SK-N-SH (cell line): Measurements from ENCODE around the gene DGKI. TPM values are rescaled to one million over a fixed set of nuclear protein-coding genes. Genes with fewer than 3 reads are reported as not detected.

Experiments used
- CTCF ChIA-PET: fragments of 300-600, 350-600 bp; formaldehyde crosslinking; extraction: SDS; loops from one replicate; lab custom pipeline; 2021; lab: Yijun Ruan, JAX
- POLR2A ChIA-PET: fragments of 350-600 bp; sonication (Branson Sonifier 250); formaldehyde crosslinking; extraction: SDS; loops from one replicate; lab custom pipeline; 2020; ENCODE audit warnings: antibody characterized with exemption, inconsistent platforms; lab: Yijun Ruan, JAX
- DNase-seq: peaks from one replicate; pipeline ENCODE4 v3.0.0; 2012
- H2AFZ ChIP-seq: fragments of 200-600 bp; sonication (generic); 2 replicates; pipeline ENCODE4 v1.8.1; 2016; ENCODE audit warnings: antibody characterized with exemption, mild to moderate bottlenecking, low read depth
- H3F3A ChIP-seq: fragments of 200-600 bp; sonication (generic); replicated peaks from 2 replicates; pipeline ENCODE3; 2016; ENCODE audit warnings: antibody characterized with exemption, mild to moderate bottlenecking; ENCODE audit not compliant: insufficient read depth
- H3K27ac ChIP-seq, 2 experiments: fragments of 200-500 bp in 1 of 2; fragments of 200-600 bp in 1 of 2; sonication (Bioruptor generic) in 1 of 2; sonication (generic), shearing (Covaris generic) in 1 of 2; 2 replicates each; pipeline versions ENCODE4 v1.5.1 to v1.6.1; 2014 to 2016; ENCODE audit warnings: low read depth in 2 of 2, inconsistent platforms in 1 of 2, low read length in 1 of 2, mild to moderate bottlenecking in 1 of 2, mixed read lengths in 1 of 2
- H3K27me3 ChIP-seq: fragments of 200-600 bp; sonication (generic), shearing (Covaris generic); 2 replicates; pipeline ENCODE4 v1.6.1; 2016; ENCODE audit warnings: mixed run types; ENCODE audit not compliant: insufficient read depth
- H3K36me3 ChIP-seq, 2 experiments: fragments of 200-500 bp in 1 of 2; fragments of 200-600 bp in 1 of 2; sonication (Bioruptor generic) in 1 of 2; sonication (generic) in 1 of 2; replicated peaks in 1 of 2; 2 replicates each; pipeline versions ENCODE3 to v1.5.1; 2014 to 2016; ENCODE audit warnings: low read length in 1 of 2, mild to moderate bottlenecking in 1 of 2; ENCODE audit not compliant: insufficient read depth in 2 of 2, control insufficient read depth in 1 of 2
- H3K4me1 ChIP-seq, 2 experiments: fragments of 200-500 bp in 1 of 2; fragments of 200-600 bp in 1 of 2; sonication (Bioruptor generic) in 1 of 2; sonication (generic), shearing (Covaris generic) in 1 of 2; 2 replicates each; pipeline versions ENCODE4 v1.5.1 to v1.6.1; 2014 to 2016; ENCODE audit warnings: low read depth in 1 of 2, low read length in 1 of 2, mixed run types in 1 of 2; ENCODE audit not compliant: insufficient read depth in 2 of 2, control insufficient read depth in 1 of 2
- H3K4me2 ChIP-seq: fragments of 200-600 bp; sonication (generic), shearing (Covaris generic); 2 replicates; pipeline ENCODE4 v1.6.1; 2017; ENCODE audit warnings: mixed run types
- H3K4me3 ChIP-seq, 2 experiments: fragments of 200-500 bp in 1 of 2; fragments of 200-600 bp in 1 of 2; sonication (Bioruptor generic) in 1 of 2; sonication (generic), shearing (Covaris generic) in 1 of 2; 2 replicates each; pipeline versions ENCODE4 v1.5.1 to v1.8.1; 2014 to 2016; ENCODE audit warnings: low read depth in 2 of 2, inconsistent platforms in 1 of 2, low read length in 1 of 2, mild to moderate bottlenecking in 1 of 2, mixed read lengths in 1 of 2, moderate library complexity in 1 of 2
- H3K79me2 ChIP-seq: fragments of 200-600 bp; sonication (generic); 2 replicates; pipeline ENCODE4 v1.8.1; 2017; ENCODE audit warnings: mild to moderate bottlenecking; ENCODE audit not compliant: insufficient read depth
- H3K9ac ChIP-seq: fragments of 200-600 bp; sonication (generic); 2 replicates; pipeline ENCODE4 v1.6.1; 2017; ENCODE audit warnings: mixed run types
- H3K9me2 ChIP-seq: fragments of 200-600 bp; sonication (generic); 2 replicates; pipeline ENCODE4 v1.6.1; 2017; ENCODE audit warnings: mixed run types
- H3K9me3 ChIP-seq: fragments of 200-600 bp; sonication (generic); 2 replicates; pipeline ENCODE4 v1.6.1; 2017; ENCODE audit warnings: mixed run types, mild to moderate bottlenecking, moderate library complexity
- H4K20me1 ChIP-seq: fragments of 200-600 bp; sonication (generic); 2 replicates; pipeline ENCODE4 v1.6.1; 2017; ENCODE audit warnings: mild to moderate bottlenecking, mixed run types; ENCODE audit not compliant: insufficient read depth
- CHD2 ChIP-seq: fragments of 150-350 bp; IDR thresholded peaks from 2 replicates; pipeline ENCODE4 v1.6.1; 2018; ENCODE audit warnings: low read length; ENCODE audit not compliant: partially characterized antibody
- ELF1 ChIP-seq: IDR thresholded peaks from 2 replicates; pipeline ENCODE4 v1.4.0; 2012
- EP300 ChIP-seq, 2 experiments: IDR thresholded peaks; 2 replicates each; pipeline versions ENCODE4 v1.4.0 to v1.6.1; 2012; ENCODE audit warnings: borderline replicate concordance in 1 of 2, low read depth in 1 of 2, low read length in 1 of 2
- FOSL2 ChIP-seq: IDR thresholded peaks from 2 replicates; pipeline ENCODE4 v1.4.0; 2012; ENCODE audit warnings: low read depth, mild to moderate bottlenecking, moderate library complexity, borderline replicate concordance
- FOXJ3 ChIP-seq: sonication (generic); formaldehyde crosslinking; IDR thresholded peaks from 2 replicates; pipeline ENCODE4 v1.5.1; 2020; ENCODE audit warnings: mild to moderate bottlenecking, missing genetic modification reagents
- FOXM1 ChIP-seq: IDR thresholded peaks from 2 replicates; pipeline ENCODE4 v1.4.0; 2012; ENCODE audit warnings: low read depth, mild to moderate bottlenecking
- MEF2A ChIP-seq: IDR thresholded peaks from 2 replicates; pipeline ENCODE4 v1.4.0; 2012; ENCODE audit warnings: low read depth, borderline replicate concordance
- RAD21 ChIP-seq: IDR thresholded peaks from 2 replicates; pipeline ENCODE4 v1.6.1; 2012; ENCODE audit warnings: mild to moderate bottlenecking, low read length
- TAF1 ChIP-seq: IDR thresholded peaks from 2 replicates; pipeline ENCODE4 v1.6.1; 2012; ENCODE audit warnings: low read depth, mild to moderate bottlenecking, low read length, moderate library complexity, borderline replicate concordance
- TCF12 ChIP-seq: IDR thresholded peaks from 2 replicates; pipeline ENCODE4 v1.4.0; 2012
- TEAD4 ChIP-seq: IDR thresholded peaks from 2 replicates; pipeline ENCODE4 v1.4.0; 2012; ENCODE audit warnings: mild to moderate bottlenecking, borderline replicate concordance; ENCODE audit not compliant: insufficient read depth
- WGBS: methylation state at CpG from one replicate; pipeline ENCODE4 v1.1.6; 2017; ENCODE audit warnings: low lambda C conversion rate; 5-methylcytosine and 5-hydroxymethylcytosine counted together
- polyA plus RNA-seq, 3 experiments: library from polyadenylated mRNA; depleted of rRNA; stranded (reverse); fragments of >200 nt; gene quantifications; 2 replicates each; pipeline ENCODE4 v1.2.3, GENCODE V29; 2012
- TF ChIP-seq, protein P1 (sequence below): fragments of 150-350 bp; IDR thresholded peaks from 2 replicates; pipeline ENCODE4 v1.6.1; 2017; ENCODE audit warnings: antibody characterized with exemption, low read length, low read depth, borderline replicate concordance
- TF ChIP-seq, protein P2 (sequence below): IDR thresholded peaks from 2 replicates; pipeline ENCODE4 v1.6.1; 2012; ENCODE audit warnings: mild to moderate bottlenecking, low read depth, low read length, moderate library complexity

The DGKI gene
- polyA plus RNA-seq, 1 of the 3 experiments (the other 2 are of a cell fraction), result 1.3 TPM

DNA sequence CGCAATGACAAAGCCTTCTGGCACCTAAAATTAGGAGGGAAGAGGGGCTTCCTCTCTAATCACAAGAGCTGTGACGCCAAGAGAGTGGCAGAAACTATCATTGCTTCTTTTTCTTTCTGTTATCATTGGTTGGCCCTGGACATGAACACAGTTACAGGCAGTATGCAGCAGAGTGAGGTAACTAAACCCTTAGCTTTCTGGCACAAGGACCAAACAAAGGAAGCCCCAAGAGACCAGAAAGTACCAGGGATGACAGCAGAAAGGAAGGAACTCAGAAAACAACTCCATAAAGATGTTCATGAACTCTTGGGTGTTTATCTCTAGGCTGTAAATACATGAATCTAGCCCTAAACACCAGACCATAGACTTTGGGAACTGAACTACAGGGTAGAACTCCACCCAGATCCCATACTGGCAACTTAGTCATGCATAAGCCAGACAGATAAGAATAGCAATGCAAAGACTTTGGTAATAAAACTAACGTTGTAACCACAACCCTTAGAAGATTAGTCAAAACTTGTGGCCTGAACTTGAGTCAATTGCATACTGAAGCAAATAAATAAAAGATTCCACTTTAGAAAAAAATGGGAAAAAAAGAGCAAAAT is 307.6 kb downstream of the DGKI start:
- no peak for TF ChIP-seq CHD2
- TF ChIP-seq RAD21, result no peak
- TF ChIP-seq, protein P1, sequence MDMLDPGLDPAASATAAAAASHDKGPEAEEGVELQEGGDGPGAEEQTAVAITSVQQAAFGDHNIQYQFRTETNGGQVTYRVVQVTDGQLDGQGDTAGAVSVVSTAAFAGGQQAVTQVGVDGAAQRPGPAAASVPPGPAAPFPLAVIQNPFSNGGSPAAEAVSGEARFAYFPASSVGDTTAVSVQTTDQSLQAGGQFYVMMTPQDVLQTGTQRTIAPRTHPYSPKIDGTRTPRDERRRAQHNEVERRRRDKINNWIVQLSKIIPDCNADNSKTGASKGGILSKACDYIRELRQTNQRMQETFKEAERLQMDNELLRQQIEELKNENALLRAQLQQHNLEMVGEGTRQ, result no peak
- TF ChIP-seq, protein P2, sequence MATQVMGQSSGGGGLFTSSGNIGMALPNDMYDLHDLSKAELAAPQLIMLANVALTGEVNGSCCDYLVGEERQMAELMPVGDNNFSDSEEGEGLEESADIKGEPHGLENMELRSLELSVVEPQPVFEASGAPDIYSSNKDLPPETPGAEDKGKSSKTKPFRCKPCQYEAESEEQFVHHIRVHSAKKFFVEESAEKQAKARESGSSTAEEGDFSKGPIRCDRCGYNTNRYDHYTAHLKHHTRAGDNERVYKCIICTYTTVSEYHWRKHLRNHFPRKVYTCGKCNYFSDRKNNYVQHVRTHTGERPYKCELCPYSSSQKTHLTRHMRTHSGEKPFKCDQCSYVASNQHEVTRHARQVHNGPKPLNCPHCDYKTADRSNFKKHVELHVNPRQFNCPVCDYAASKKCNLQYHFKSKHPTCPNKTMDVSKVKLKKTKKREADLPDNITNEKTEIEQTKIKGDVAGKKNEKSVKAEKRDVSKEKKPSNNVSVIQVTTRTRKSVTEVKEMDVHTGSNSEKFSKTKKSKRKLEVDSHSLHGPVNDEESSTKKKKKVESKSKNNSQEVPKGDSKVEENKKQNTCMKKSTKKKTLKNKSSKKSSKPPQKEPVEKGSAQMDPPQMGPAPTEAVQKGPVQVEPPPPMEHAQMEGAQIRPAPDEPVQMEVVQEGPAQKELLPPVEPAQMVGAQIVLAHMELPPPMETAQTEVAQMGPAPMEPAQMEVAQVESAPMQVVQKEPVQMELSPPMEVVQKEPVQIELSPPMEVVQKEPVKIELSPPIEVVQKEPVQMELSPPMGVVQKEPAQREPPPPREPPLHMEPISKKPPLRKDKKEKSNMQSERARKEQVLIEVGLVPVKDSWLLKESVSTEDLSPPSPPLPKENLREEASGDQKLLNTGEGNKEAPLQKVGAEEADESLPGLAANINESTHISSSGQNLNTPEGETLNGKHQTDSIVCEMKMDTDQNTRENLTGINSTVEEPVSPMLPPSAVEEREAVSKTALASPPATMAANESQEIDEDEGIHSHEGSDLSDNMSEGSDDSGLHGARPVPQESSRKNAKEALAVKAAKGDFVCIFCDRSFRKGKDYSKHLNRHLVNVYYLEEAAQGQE, result no peak
- no peak for TF ChIP-seq TEAD4
- TF ChIP-seq FOSL2, result 0 out of 2 replicates have a peak, but pooled peaks have one; percentile 39
- TF ChIP-seq TCF12, result peak; percentile 46
- no peak for TF ChIP-seq TAF1
- TF ChIP-seq EP300 (IDR thresholded peaks at IDR 0.05; ENCODE audit: borderline replicate concordance in 1 of 2, low read depth in 1 of 2, low read length in 1 of 2), result peak in 1 of 2 experiments; percentile 60; a peak in 1 of 4 replicates
- peak; percentile 55; the same call in 1 of the 2 replicates for TF ChIP-seq MEF2A
- no peak for TF ChIP-seq FOXJ3 (CRISPR knock-in tag)
- 0 out of 2 replicates have a peak, but pooled peaks have one; percentile 32 for TF ChIP-seq FOXM1
- TF ChIP-seq ELF1, result no peak
- POLR2A ChIA-PET, result no interaction called here
- Histone ChIP-seq H3K4me1 (peaks cover 0 to 17% of the 10 kb centered on the region in 2 experiments; a peak in 3 of 4 replicates), H4K20me1 (no peaks in the 10 kb centered on the region), H3K4me2 (peak overlapping the region; percentile 59), H3F3A (peaks cover 33% of the 10 kb centered on the region), H3K79me2 (no peaks in the 10 kb centered on the region), H3K36me3 (peaks cover 0 to 3% of the 10 kb centered on the region in 2 experiments), H3K27me3 (no peaks in the 10 kb centered on the region), H3K27ac (peak overlapping the region in 1 of 2 experiments; percentile 94; a peak in 2 of 4 replicates), H2AFZ (peak overlapping the region; percentile 50), H3K9me3 (no peaks in the 10 kb centered on the region), H3K4me3 (no peak overlapping the region), H3K9ac (peak overlapping the region; percentile 60), H3K9me2 (no peaks in the 10 kb centered on the region)
- 56% methylated on average over 3 of the region's 3 CpGs for WGBS
- DNase-seq, result no peak
- CTCF ChIA-PET, result interaction anchor here (0.7 kb wide), 1 partner anchor 472 kb away, joined by 3 read pairs; no protein-coding TSS in a partner anchor
